GM21825 (cell line): ENCODE measurements around the gene GRK1.
"Not testable (repeated sequence)": the region's sequence is repeated elsewhere in the genome, so short reads cannot be mapped to it uniquely, and the experiment has no call there.

ENCODE experiments used
- ATAC-seq: cut with Tn5 transposase; IDR thresholded peaks from one replicate; pipeline ENCODE4 v1.9.1; 2021; ENCODE audit warnings: mild to moderate bottlenecking, moderate library complexity; ENCODE audit not compliant: unreplicated experiment

The GRK1 gene

DNA sequence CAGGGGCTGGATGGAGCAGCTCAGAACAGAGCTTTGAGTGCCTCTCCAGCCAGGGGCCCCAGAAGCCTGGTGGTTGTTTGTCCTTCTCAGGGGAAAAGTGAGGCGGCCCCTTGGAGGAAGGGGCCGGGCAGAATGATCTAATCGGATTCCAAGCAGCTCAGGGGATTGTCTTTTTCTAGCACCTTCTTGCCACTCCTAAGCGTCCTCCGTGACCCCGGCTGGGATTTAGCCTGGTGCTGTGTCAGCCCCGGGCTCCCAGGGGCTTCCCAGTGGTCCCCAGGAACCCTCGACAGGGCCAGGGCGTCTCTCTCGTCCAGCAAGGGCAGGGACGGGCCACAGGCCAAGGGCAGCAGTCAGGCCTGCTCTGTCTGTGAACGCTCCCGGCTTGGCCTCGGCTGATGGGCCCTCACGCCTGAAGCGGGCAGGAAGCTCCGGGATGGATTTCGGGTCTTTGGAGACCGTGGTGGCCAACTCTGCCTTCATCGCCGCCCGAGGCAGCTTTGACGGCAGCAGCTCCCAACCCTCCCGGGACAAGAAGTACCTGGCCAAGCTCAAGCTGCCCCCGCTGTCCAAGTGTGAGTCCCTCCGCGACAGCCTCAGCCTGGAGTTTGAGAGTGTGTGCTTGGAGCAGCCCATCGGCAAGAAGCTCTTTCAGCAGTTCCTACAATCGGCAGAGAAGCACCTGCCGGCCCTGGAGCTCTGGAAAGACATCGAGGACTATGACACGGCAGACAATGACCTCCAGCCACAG, at the start of gene GRK1:
Gene GRK1 (plus strand): TSS at position 269 of the 751 bp plus-strand sequence. CDS start 168 bp downstream, at position 437.
- no peak for ATAC-seq

DNA sequence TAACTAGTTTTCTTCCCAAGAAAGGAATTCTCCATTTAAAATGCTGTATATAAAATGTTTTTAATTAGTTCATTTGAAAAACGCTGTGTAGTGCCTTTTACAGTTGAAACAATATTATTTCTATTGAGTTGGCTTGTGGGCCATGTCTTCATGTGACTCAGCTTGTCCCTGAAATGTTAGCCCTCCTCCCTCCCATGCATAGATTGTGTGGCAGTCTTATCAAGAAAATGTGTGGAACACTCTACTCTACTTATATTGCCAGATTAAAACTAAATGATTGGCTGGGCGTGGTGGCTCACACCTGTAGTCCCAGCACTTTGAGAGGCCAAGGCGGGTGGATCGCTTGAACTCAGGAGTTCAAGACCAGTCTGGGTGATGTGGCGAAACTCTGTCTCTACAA, 49.1 kb upstream of the GRK1 start:
- no peak for ATAC-seq

DNA sequence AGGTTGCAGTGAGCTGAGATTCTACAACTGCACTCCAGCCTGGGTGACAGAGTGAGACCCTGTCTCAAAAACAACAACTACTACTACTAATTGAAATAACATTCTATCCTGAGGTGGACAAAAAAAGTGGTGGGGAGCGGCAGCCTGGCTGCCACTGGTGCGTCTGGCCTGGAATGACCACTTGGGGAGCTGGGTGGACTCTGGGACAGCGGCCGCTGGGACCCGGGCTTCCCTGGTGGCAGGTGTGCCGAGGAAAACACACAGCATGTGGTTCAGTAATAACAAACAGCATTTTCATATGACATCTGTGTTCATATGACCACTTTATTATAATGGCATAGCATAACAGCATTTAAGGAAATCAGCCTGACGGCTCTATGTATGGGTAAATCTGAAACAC, 48.6 kb upstream of the GRK1 start:
- ATAC-seq: no peak

DNA sequence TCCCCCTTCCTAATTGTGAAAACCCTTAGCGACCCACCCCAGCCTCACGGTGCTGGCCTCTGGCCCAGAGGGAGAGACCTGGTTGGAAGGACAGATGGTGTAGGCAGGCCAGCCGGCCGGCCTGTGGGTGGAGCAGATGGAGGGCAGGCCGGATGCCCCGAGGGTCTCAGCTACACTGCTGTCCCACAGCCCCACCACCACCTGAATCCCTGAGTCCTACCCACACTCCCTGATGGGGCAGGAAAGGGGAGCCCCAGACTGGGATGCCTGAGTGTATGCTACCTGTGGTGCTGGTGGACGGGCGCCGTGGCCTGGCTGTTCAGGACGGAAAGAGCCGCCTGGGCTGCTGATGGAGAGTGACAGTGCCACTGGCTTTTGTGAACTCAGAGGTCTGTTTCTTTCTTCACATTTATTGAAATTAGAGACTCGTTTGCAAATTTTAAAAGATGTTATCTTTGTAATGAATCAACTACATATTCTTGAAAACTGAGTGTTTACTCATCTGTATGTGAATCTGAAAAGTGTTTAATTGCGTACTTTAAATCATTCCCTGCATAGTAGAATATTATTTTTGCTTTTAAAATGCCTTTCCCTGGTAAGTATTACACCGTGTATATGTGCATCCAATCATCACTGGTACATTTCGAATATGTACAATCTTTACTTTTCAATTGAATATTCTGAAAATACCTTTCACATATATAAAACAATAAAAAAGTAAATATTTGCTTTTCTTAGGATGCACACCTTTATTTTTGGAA, 46.8 kb upstream of the GRK1 start:
- ATAC-seq: no peak

DNA sequence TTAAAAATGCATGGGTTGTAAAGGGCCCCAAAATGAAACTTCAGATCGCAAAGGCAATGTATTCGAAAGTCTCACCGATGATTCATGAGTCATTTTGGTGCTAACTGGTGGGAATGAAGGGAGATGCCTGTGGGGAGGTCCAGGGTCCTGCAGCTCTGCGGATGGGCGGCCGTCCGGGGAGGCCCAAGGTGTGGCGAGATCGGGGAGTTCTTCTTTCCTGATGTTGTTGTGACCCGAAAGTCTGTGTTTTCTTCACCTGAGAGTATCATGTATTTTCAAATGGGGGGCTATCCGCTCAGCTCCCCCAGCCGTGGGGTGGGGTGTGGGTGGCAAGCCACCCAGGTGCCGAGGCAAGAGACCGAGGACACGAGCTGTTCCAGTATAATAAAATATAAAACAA, 46.0 kb upstream of the GRK1 start:
- ATAC-seq: no peak

DNA sequence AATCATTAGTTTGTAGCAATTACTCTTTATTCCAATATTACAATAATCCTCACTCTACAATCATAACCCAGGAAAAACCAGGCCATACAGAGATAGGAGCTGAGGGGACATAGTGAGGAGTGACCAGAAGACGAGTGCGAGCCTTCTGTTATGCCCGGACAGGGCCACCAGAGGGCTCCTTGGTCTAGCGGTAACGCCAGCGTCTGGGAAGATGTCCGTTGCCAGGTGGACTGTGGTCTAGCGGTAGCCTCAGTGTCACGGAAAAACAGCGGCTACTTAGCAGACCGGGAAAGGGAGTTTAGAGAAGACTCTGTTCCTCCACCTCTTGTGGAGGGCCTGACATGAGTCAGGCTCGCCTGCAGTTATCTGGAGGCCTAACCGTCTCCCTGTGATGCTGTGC, 45.5 kb upstream of the GRK1 start:
- ATAC-seq: not testable (repeated sequence)

DNA sequence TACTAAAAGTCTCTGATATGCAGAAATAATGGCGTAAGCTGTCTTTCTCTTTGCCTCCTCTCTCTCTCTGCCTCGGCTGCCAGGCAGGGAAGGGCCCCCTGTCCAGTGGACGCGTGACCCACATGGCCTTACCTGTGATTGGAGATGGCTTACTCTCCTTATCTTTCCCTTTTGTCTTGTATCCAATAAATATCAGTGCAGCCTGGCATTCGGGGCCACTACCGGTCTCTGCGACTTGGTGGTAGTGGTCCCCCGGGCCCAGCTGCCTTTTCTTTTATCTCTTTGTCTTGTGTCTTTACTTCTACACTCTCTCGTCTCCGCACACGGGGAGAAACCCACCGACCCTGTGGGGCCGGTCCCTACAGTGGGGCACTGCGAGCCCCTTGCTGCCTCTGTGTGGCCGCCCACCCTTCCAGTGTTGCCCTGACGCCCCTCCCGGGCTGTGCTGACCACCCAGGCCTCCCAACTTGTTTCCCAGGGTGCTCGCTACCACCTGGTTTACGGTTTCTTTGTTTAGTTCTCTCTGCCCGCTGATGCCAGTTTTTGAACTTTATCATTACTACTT, 45.0 kb upstream of the GRK1 start:
- ATAC-seq: not testable (repeated sequence)

DNA sequence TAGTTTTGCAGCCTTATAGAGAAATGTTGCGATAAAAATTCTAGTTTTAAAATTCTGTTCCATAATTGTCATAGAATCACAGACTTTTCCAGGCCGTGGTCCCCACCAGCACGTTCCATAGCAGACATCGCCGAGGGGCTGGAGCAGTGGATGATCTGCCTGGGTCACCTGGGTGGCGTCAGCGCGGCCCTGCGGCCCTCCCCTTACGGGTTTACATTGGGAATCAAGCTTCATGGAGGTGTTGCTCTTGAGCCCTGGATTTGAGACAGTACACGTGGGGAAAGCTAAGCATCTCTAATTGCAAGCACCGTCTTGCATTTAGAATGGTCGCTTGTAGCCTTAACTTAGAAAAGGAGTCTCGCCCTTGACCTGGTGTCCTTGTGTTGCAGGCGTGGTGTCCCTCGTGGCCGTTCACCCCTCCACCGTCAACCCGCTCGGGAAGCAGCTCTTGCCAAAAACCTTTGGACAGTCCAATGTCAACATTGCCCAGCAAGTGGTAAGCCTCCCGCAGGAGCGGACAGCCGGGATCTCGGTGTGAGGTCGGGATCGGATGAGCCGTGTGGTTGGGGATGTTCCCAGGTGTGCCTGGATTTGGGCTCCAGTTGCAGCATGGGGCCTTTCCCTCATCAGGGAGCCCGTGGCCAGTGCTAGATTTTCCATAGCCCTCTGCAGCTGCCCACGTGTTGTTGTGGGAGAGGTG, 44.1 kb upstream of the GRK1 start:
- ATAC-seq: no peak

DNA sequence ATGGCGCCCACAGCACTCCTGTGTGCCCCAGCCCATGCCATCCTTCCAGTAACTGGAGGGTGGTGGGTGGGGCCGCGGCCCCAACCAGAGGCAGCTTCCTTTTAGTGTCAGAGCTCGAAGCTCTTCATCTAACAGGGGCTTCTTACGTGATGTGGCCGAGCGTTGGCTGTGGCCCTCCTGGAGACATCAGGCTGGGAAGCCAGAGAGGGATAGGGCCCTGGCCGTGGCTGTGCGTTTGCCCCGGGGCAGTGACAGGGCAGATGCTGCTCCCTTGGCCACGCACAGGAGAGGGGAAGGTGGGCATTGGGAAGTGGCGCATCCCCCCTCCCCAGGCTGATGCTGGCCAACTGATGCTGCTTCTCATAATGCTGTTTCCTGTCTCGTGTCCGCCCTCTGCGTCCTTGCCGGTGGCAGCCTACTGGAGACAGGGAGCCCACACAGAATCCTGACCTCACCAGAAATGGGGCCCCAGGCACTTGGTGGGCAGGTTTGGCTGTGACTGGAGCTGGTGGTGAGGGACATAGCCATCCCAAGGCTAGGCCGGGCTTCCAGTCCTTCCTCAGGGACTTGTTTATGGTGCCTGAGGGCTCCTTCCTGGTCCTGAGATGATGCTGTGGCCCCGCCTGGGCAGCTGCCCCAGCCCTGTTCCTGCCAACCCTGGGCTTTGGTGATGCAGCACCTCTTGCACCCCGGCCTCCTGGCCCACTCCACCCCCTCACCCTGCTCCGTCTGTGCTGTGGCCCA, 43.4 kb upstream of the GRK1 start:
- ATAC-seq: no peak

DNA sequence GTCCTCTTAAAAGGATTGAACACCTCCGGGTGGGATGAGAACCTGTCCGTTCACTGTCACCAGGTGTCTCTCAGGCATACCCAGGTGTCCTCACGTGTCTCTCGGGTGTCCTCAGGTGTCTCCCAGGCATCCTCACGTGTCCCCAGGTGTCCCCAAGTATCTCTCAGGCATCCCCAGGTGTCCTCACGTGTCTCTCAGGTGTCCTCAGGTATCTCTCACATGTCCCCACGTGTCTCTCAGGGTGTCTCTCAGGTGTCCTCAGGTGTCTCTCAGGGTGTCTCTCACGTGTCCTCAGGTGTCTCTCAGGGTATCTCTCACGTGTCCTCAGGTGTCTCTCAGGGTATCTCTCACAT, 42.8 kb upstream of the GRK1 start:
- ATAC-seq: no peak

DNA sequence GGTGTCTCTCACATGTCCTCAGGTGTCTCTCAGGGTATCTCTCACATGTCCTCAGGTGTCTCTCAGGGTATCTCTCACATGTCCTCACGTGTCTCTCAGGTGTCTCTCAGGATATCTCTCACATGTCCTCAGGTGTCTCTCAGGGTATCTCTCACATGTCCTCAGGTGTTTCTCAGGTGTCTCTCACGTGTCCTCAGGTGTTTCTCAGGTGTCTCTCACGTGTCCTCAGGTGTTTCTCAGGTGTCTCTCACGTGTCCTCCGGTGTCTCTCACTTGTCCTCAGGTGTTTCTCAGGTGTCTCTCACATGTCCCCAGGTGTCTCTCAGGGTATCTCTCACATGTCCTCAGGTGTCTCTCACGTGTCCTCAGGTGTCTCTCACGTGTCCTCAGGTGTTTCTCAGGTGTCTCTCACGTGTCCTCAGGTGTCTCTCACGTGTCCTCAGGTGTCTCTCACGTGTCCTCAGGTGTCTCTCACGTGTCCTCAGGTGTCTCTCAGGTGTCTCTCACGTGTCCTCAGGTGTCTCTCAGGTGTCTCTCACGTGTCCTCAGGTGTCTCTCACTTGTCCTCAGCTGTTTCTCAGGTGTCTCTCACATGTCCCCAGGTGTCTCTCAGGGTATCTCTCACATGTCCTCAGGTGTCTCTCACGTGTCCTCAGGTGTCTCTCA, 42.2 kb upstream of the GRK1 start:
- ATAC-seq: not testable (repeated sequence)

DNA sequence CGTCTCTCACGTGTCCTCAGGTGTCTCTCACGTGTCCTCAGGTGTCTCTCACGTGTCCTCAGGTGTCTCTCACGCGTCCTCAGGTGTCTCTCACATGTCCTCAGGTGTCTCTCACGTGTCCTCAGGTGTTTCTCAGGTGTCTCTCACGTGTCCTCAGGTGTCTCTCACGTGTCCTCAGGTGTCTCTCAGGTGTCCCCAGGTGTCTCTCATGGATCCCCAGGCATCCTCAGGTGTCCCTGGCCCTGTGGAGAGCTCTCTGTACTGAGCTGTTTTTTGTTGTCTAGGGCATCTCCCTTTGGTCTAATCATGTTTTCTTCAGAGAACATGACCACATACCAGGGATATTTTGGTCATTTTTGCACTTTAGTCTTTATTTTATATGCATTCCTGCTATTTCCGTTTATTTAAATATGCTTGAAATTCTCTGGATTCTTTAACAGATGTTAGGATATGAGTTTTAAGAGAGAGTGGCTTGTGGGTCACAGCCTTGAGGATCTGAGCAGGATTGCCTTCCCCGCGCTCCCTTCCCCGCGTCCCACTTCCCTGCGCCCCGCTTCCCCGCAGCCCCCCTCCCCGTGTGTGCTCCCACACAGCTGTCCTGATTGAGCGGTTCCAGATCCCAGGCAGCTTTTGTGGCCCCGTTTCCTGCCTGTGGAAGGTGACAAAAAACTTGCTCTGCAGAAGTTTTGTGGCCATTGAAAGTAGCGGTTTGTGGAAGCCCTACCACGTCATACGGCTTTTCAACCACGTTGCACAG, 40.9 kb upstream of the GRK1 start:
- no peak for ATAC-seq

DNA sequence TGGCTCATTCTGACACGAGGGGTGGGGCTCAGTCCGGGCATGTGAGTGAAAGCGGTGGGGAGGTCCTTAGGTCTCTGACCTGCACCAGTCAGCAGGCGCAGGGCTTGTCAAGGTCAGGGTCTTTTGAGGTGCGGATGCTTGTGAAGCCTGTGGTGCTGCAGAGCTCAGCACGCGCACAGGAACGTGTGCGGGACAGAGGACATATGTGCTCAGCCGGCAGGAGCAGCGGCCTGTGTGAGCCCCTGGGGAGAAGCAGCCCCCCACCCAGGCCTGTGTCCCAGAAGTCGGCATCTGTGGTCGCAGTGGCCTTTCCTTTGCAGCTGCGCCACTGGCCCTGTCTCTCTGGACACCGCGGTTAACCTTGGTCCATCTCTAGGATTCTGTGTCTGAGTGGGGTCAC, 39.9 kb upstream of the GRK1 start:
- no peak for ATAC-seq

DNA sequence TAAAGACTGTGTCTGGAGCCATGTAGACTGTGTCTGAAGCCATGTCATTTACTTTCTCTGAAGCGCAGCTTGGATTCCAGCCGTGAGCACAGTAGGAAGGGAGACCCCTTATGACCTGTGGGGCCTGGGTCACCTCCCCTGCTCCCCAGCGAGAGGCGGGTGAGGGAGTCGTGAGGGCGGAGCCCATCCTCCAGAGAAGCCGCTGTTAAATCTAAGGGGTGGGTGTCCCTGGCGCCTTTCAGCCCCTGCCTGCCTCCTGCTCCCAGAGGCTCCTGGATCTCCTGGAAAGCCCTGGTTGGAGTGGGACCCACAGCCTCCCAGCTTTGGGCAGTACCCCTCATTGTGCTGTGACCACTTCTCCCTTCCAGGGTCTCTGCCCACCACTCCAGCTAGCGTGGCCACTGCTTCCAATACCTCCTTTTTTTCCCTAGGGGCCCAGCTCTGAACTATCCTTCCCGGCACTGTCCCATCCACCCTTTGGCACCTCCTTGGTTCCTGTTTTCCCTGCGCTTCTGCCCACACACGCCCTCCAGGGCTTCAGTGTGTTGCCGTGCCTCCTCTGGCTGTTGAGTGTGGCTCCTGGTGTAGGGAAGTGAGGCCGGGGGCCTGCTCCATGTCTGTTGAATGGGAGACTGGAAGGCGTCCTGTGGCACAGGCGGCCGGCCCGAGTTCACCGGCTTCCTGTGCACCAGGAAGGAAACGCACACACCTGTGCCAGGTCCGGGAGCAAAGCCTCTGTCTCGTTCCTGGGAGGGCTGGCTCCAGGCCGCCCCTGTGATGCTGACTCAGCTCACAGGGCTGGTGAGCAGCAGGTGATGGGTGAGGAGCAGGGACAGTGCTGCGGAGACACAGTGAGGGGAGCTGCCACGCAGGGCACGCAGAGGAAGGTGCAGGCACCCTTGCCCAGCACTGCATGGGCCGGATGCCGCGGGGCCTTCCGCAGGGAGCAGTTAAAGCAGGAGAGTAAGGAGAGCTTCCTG, 38.4 kb upstream of the GRK1 start:
- no peak for ATAC-seq

DNA sequence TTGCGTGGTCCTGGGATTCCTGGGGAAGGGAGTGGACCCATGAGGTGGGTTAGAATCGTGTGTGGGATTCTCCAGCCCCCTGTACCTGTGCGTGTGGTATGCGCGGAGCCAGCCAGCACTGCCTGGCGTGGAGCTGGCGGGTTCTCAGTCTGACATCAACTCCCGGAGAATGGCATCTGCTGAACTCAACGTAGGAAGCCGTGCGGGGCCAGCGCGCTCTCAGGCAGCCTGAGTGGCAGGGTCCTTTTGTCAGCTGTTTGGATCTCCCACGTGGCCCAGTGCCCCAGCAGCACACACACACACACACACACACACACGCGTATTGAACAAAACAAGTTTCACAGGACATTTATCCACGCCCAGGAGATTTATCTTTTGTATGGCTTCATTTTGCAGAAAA, 37.2 kb upstream of the GRK1 start:
- ATAC-seq: no peak

DNA sequence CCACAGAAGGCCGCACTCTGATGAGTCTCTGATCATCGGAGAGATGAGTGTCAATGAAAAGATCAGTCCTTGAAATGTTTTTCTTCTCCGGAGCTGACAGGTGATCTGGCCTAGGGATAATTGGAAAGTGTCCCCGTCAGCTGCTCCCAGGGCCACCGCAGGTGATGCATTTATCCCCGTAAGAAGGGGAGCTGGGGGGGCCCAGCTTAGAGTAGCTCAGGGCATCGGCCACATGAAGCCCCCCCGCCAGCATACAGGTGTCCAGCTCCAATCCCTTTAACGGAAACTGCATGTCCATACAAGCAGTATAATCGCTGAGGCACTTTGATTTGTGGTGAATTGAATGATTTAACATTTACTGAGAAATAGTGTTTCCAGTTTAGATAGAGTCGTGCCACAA, 36.7 kb upstream of the GRK1 start:
- ATAC-seq: no peak

DNA sequence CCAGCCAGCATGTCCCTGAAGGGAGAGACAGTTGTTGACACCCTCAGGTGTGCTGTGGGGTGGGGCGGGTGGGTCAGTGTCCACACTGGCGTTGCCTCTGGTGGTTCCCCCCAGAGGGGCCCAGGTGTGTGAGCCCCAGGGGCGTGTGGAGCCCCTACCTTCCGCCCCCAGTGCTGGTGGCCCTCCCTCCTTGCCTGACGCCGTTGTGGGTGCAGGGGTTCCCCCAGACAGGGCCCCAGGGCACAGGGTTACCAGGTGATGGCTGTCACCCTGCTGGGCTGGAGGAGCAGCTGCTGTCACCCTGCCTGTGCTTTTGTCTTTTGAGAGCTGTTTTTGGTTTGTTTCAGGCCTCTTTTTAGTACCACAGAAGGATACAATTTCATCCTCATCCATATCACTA, 36.2 kb upstream of the GRK1 start:
- no peak for ATAC-seq

DNA sequence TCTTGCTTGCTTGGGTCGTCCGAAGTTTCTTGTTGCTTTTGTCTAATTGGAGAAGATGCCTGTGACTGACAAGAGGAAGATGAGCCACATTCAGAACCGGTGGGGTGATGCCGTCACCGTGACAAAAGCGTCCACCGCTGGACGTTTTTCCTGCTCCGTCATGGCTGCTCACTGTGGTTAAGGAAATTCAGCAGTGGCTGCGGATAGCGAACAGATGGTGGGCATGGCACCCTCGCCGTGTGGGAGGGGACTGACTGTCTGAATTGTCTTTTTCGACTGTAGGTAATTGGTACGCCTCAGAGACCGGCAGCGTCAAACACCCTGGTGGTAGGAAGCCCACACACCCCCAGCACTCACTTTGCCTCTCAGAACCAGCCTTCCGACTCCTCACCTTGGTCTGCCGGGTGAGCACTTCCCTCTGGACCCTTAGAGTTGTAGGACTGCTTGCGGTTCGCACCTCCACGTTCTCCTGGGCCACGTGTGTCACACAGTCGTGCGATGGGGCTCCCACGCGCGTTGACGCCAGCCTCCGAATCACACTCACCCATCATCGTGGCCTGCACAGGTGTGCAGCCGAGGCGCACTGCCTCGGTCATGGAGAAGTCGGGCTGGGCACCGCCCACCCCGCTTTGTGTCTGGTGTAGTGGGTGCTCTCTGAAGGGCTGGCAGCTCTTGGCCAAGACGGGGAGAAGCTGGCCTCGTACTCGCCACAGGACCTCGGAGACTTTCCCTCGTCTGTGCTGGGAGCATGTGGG, 35.5 kb upstream of the GRK1 start:
- ATAC-seq: no peak
